ENCODE results near the gene SUDS3.
"Not testable (repeated sequence)": the region's sequence is repeated elsewhere in the genome, so short reads cannot be mapped to it uniquely, and the experiment has no call there.

SUDS3 gene

GRCh38 chr12:118398524-118398923 is 22.2 kb downstream of the SUDS3 start:
- FAIRE-seq, result no peak

GRCh38 chr12:118398940-118399339 is 22.6 kb downstream of the SUDS3 start:
- no peak for FAIRE-seq

GRCh38 chr12:118402251-118402650 is 25.9 kb downstream of the SUDS3 start:
- no peak for FAIRE-seq

GRCh38 chr12:118404876-118405521 is 28.6 kb downstream of the SUDS3 start:
- FAIRE-seq, result peak; percentile 97

GRCh38 chr12:118408241-118408640 is 31.9 kb downstream of the SUDS3 start:
- FAIRE-seq, result not testable (repeated sequence)

- FAIRE-seq, result no peak
These were observed 33.5 kb downstream of the SUDS3 start for GRCh38 chr12:118409834-118410233.

GRCh38 chr12:118417942-118418341 is 41.6 kb downstream of the SUDS3 start:
- FAIRE-seq, result no peak

GRCh38 chr12:118418385-118419057 is 42.2 kb downstream of the SUDS3 start:
- no peak for FAIRE-seq

GRCh38 chr12:118420673-118421072 is 44.3 kb downstream of the SUDS3 start:
- FAIRE-seq, result no peak

GRCh38 chr12:118424884-118425283 is 48.5 kb downstream of the SUDS3 start:
- FAIRE-seq, result no peak

GRCh38 chr12:118425364-118425763 is 49.0 kb downstream of the SUDS3 start:
- no peak for FAIRE-seq

GRCh38 chr12:118427819-118428218 is 51.5 kb downstream of the SUDS3 start:
- FAIRE-seq, result no peak

GRCh38 chr12:118428643-118429042 is 52.3 kb downstream of the SUDS3 start:
- FAIRE-seq, result no peak

- FAIRE-seq, result no peak
These were observed 53.5 kb downstream of the SUDS3 start for GRCh38 chr12:118429688-118430383.

- FAIRE-seq, result no peak
These were observed 54.2 kb downstream of the SUDS3 start for GRCh38 chr12:118430516-118430915.

GRCh38 chr12:118432812-118433545 is 56.6 kb downstream of the SUDS3 start:
- FAIRE-seq, result no peak

- no peak for FAIRE-seq
These were observed 59.8 kb downstream of the SUDS3 start for GRCh38 chr12:118436002-118436730.

- no peak for FAIRE-seq
These were observed 60.6 kb downstream of the SUDS3 start for GRCh38 chr12:118436986-118437385.

- no peak for FAIRE-seq
These were observed 62.7 kb downstream of the SUDS3 start for GRCh38 chr12:118439068-118439467.

GRCh38 chr12:118446247-118446646 is 69.9 kb downstream of the SUDS3 start:
- FAIRE-seq, result no peak

GRCh38 chr12:118447181-118447580 is 70.8 kb downstream of the SUDS3 start:
- FAIRE-seq, result no peak

GRCh38 chr12:118448341-118448740 is 72.0 kb downstream of the SUDS3 start:
- FAIRE-seq, result no peak

- no peak for FAIRE-seq
These were observed 79.0 kb downstream of the SUDS3 start for GRCh38 chr12:118455327-118455726.
